ENCODE data around the gene SLC35B1. TPM values are rescaled to one million over a fixed set of nuclear protein-coding genes. Genes with fewer than 3 reads are reported as not detected.
A peak's percentile ranks its signal among the peaks of the same experiment; 100 is the strongest.

Gene SLC35B1
- polyA plus RNA-seq, 1 donor (not counting 4 experiments of a cell fraction or from before 2014, with no cell fraction given): 71.6 TPM

DNA sequence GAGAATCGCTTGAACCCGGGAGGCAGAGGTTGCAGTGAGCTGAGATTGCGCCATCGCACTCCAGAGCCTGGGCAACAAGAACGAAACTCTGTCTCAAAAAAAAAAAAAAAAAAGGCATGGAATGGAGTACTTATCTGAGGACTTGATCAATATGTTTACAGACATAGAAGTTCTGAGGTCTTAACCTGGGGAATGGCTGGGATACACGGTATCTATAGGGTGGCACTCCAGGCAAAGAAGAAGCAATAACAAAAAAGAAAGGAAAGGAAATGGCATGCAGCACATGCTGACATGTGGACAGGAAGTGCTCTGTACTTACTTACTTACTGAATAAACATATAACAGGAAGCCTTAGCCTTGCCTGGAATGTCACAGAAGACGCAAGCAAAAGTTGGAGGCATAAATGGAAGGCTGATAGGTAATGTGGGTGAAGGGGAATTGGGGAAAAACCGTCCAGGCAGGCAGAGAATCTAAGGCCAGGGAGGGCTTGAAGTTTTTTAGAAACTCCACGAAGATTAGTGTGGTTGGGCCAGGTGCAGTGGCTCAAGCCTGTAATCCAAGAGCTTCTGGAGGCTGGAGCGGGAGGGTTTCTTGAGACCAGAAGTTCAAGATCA lies 19.8 kb downstream of the SLC35B1 start:
- H3K9me1 ChIP-seq (ENCODE audit: control insufficient read depth, extremely low read depth, insufficient read depth, low read length): no peaks in the 10 kb centered on the region
- H3K27me3 ChIP-seq (ENCODE audit: control insufficient read depth, extremely low read depth, insufficient read depth, low read length): peaks cover 5% of the 10 kb centered on the region
- no peaks in the 10 kb centered on the region for H3K79me2 ChIP-seq (ENCODE audit: control insufficient read depth, insufficient read depth, low read length)
- no peaks in the 10 kb centered on the region for H3K36me3 ChIP-seq (ENCODE audit: control insufficient read depth in 2 of 2, extremely low read depth in 1 of 2, insufficient read depth in 2 of 2, low read length in 2 of 2)
- TF ChIP-seq EZH2 (IDR thresholded peaks at IDR 0.05; ENCODE audit: low read length) (no peak), CTCF (optimal IDR thresholded peaks at IDR 0.05 in 1 of 3, IDR thresholded peaks at IDR 0.05 in 1 of 3, conservative IDR thresholded peaks at IDR 0.05 in 1 of 3; ENCODE audit: extremely low read depth in 1 of 3, insufficient read depth in 2 of 3, low read length in 3 of 3) (no peak)
- H3K4me1 ChIP-seq (ENCODE audit: control insufficient read depth, extremely low read depth, insufficient read depth, low read length): no peaks in the 10 kb centered on the region
- H3K4me3 ChIP-seq (ENCODE audit: control insufficient read depth in 2 of 3, extremely low read depth in 1 of 3, insufficient read depth in 2 of 3, low read depth in 1 of 3, low read length in 3 of 3): no peak overlapping the region
- DNase-seq (ENCODE audit: low read depth, low spot score) (no peak), FAIRE-seq (no peak)
- no peak overlapping the region for H3K4me2 ChIP-seq (ENCODE audit: control insufficient read depth, extremely low read depth, insufficient read depth, low read depth, low read length)
- peak overlapping the region; percentile 39 for H2AFZ ChIP-seq (ENCODE audit: control insufficient read depth, low read length)
- no peak overlapping the region for H3K9ac ChIP-seq (ENCODE audit: control insufficient read depth, extremely low read depth, insufficient read depth, low read length)
- H3K9me3 ChIP-seq (ENCODE audit: control insufficient read depth, low read depth, low read length): no peaks in the 10 kb centered on the region
- no peak overlapping the region for H3K27ac ChIP-seq (ENCODE audit: control insufficient read depth, insufficient read depth, low read length)
- dilution Hi-C loops (cut with MboI; ENCODE audit: extremely low pct_ligation_motif_present, low sequenced_read_pairs): no loop called here
- no peaks in the 10 kb centered on the region for H4K20me1 ChIP-seq (ENCODE audit: control insufficient read depth, extremely low read depth, insufficient read depth, low read length)

DNA sequence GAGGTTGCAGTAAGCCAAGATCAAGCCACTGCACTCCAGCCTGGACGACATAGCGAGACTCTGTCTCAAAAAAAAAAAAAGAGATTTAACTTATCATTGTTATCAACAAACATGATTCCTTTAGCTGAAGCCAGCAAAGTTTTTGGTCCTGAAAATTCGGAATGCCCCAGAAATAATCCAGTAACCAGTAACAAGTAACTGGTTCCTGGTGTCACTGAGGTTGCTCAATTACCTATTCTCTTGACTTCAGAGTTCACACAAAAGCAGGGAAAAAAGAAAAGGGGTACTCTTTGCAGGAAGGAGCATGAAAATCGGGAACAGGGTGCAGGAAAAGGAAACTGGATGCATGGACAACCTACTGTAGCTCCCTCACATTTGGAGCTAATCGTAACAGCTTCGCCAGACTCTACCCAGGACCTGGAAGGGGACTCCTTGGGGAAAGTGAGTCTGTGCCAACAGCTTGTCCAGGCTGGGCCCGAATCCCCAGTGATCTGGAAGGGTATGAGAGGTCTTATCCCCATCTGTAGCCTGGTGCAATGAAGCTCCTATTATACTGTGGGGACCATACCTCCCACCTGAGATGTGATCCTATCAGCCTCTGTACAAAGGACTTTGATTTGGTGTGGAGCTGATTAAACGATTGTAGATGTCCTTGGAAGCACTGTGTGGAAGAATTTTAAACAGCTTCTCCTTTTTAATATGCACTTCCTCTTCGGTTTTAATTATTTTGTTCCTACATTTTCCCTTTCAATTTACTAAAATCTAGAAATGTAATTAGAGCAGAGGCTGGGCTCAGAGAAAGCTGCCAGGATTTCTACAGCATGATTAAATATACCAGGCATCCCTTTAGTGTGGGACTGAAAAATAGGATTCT lies 26.4 kb downstream of the SLC35B1 start:
- Histone ChIP-seq H2AFZ (ENCODE audit: control insufficient read depth, low read length) (no peak overlapping the region), H3K27ac (ENCODE audit: control insufficient read depth, insufficient read depth, low read length) (no peak overlapping the region), H3K79me2 (ENCODE audit: control insufficient read depth, insufficient read depth, low read length) (peaks cover 10% of the 10 kb centered on the region), H3K9me3 (ENCODE audit: control insufficient read depth, low read depth, low read length) (no peaks in the 10 kb centered on the region), H3K9ac (ENCODE audit: control insufficient read depth, extremely low read depth, insufficient read depth, low read length) (no peak overlapping the region), H3K27me3 (ENCODE audit: control insufficient read depth, extremely low read depth, insufficient read depth, low read length) (no peaks in the 10 kb centered on the region), H3K36me3 (ENCODE audit: control insufficient read depth in 2 of 2, extremely low read depth in 1 of 2, insufficient read depth in 2 of 2, low read length in 2 of 2) (no peaks in the 10 kb centered on the region), H4K20me1 (ENCODE audit: control insufficient read depth, extremely low read depth, insufficient read depth, low read length) (no peaks in the 10 kb centered on the region), H3K4me2 (ENCODE audit: control insufficient read depth, extremely low read depth, insufficient read depth, low read depth, low read length) (no peak overlapping the region), H3K4me1 (ENCODE audit: control insufficient read depth, extremely low read depth, insufficient read depth, low read length) (peaks cover 7% of the 10 kb centered on the region), H3K4me3 (ENCODE audit: control insufficient read depth in 2 of 3, extremely low read depth in 1 of 3, insufficient read depth in 2 of 3, low read depth in 1 of 3, low read length in 3 of 3) (no peak overlapping the region), H3K9me1 (ENCODE audit: control insufficient read depth, extremely low read depth, insufficient read depth, low read length) (no peaks in the 10 kb centered on the region)
- dilution Hi-C loops (cut with MboI; ENCODE audit: extremely low pct_ligation_motif_present, low sequenced_read_pairs): no loop called here
- TF ChIP-seq EZH2 (IDR thresholded peaks at IDR 0.05; ENCODE audit: low read length): no peak
- no peak for DNase-seq (ENCODE audit: low read depth, low spot score)
- no peak for FAIRE-seq

All from keratinocyte (primary cell).